ENCODE data around the gene SMIM36.

- TF ChIP-seq POLR2A (IDR thresholded peaks at IDR 0.05): no peak
- TF ChIP-seq, protein P1, sequence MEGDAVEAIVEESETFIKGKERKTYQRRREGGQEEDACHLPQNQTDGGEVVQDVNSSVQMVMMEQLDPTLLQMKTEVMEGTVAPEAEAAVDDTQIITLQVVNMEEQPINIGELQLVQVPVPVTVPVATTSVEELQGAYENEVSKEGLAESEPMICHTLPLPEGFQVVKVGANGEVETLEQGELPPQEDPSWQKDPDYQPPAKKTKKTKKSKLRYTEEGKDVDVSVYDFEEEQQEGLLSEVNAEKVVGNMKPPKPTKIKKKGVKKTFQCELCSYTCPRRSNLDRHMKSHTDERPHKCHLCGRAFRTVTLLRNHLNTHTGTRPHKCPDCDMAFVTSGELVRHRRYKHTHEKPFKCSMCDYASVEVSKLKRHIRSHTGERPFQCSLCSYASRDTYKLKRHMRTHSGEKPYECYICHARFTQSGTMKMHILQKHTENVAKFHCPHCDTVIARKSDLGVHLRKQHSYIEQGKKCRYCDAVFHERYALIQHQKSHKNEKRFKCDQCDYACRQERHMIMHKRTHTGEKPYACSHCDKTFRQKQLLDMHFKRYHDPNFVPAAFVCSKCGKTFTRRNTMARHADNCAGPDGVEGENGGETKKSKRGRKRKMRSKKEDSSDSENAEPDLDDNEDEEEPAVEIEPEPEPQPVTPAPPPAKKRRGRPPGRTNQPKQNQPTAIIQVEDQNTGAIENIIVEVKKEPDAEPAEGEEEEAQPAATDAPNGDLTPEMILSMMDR (IDR thresholded peaks at IDR 0.05): no peak
Measured at GRCh38 chr17:55451758-55452138, 59.5 kb downstream of the SMIM36 start.
